Measurements from ENCODE around the gene FPR3.

FPR3 gene

DNA sequence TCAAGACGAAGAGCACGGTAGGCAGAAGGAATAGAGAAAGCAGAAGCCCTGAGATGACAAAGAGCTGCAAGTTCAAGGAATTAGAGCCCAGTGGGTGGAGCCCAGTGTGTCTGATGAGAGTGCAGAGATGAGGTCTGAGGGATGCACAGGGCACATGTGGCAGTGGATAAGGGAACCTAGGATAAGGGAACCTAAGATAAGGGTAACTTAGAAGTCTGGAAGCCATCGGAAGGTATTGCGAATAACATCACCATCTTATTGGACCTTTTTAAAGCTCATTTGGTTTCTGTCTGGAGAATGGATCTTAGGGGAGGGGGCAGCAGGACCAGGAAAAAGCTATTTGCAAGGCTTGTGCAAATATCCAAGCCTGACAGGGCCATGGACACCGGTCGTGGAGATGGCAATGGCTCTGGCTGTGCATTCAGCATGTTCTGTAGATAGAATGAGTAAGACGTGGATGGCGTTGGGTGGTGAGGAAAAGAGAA lies 1.3 kb downstream of the FPR3 start:
- TF ChIP-seq SUZ12 (IDR thresholded peaks at IDR 0.05; ENCODE audit: extremely low read depth, insufficient read depth, insufficient read length) (no peak), ZNF274 (IDR thresholded peaks at IDR 0.05; ENCODE audit: low read depth, low read length) (no peak), YY1 (IDR thresholded peaks at IDR 0.05; ENCODE audit: insufficient read depth, insufficient read length) (no peak)
- Histone ChIP-seq H3K9me3 (ENCODE audit: insufficient read depth, low read length) (no peaks in the 10 kb centered on the region), H3K4me1 (ENCODE audit: insufficient read depth, insufficient read length) (peaks cover 5% of the 10 kb centered on the region), H3K9ac (ENCODE audit: insufficient read length, low read depth) (no peak overlapping the region), H3K36me3 (ENCODE audit: insufficient read depth, insufficient read length, low read length) (no peaks in the 10 kb centered on the region), H3K4me3 (ENCODE audit: insufficient read length, low read depth) (no peak overlapping the region), H3K27me3 (ENCODE audit: insufficient read depth, insufficient read length) (no peaks in the 10 kb centered on the region)
- DNase-seq (ENCODE audit: low read depth, low spot score) = no peak

DNA sequence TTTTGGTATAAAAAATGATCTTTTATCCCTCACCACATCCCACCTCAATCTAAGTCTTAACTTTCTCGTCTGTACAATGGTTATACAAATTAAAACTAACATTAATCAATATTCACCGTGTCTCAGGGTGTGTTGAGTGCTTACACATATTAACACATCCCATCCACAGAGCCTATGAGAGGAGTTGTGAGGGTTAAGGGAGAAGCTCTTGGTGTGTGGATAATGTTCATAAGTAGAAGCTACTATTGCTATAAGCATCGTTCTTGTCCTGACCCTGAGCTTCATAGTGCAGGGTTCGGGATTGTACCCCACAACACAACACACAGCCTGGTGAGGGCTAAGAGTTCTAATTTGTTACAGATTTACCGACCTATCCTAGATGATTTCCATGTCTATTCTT lies 2.5 kb downstream of the FPR3 start:
- Histone ChIP-seq H3K27me3 (ENCODE audit: insufficient read depth, insufficient read length) (no peaks in the 10 kb centered on the region), H3K9ac (ENCODE audit: insufficient read length, low read depth) (no peak overlapping the region), H3K9me3 (ENCODE audit: insufficient read depth, low read length) (no peaks in the 10 kb centered on the region), H3K36me3 (ENCODE audit: insufficient read depth, insufficient read length, low read length) (no peaks in the 10 kb centered on the region), H3K4me3 (ENCODE audit: insufficient read length, low read depth) (no peak overlapping the region), H3K4me1 (ENCODE audit: insufficient read depth, insufficient read length) (peaks cover 5% of the 10 kb centered on the region)
- DNase-seq (ENCODE audit: low read depth, low spot score) = no peak
- TF ChIP-seq YY1 (IDR thresholded peaks at IDR 0.05; ENCODE audit: insufficient read depth, insufficient read length) (no peak), ZNF274 (IDR thresholded peaks at IDR 0.05; ENCODE audit: low read depth, low read length) (no peak), SUZ12 (IDR thresholded peaks at IDR 0.05; ENCODE audit: extremely low read depth, insufficient read depth, insufficient read length) (no peak)

DNA sequence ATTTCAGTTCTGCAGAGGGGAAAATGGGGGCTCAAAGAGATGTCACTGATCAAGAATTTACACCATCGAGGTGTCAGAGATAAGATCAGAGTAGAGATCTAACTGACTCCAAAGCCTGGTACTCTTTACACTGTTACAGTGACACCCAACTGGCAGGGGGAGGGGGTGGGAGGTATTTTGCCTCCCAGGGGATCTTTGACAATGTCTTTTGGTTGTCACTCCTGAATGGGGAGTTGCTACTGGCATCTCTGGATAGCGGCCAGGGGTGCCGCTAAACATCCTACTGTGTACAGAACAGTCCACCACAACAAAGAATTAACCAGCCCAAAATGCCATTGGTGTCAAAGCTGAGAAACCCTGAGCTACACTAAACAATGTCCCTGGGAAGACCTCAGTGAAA lies 3.1 kb downstream of the FPR3 start:
- H3K27me3 ChIP-seq (ENCODE audit: insufficient read depth, insufficient read length) = no peaks in the 10 kb centered on the region
- TF ChIP-seq ZNF274 (IDR thresholded peaks at IDR 0.05; ENCODE audit: low read depth, low read length) (no peak), YY1 (IDR thresholded peaks at IDR 0.05; ENCODE audit: insufficient read depth, insufficient read length) (no peak), SUZ12 (IDR thresholded peaks at IDR 0.05; ENCODE audit: extremely low read depth, insufficient read depth, insufficient read length) (no peak)

DNA sequence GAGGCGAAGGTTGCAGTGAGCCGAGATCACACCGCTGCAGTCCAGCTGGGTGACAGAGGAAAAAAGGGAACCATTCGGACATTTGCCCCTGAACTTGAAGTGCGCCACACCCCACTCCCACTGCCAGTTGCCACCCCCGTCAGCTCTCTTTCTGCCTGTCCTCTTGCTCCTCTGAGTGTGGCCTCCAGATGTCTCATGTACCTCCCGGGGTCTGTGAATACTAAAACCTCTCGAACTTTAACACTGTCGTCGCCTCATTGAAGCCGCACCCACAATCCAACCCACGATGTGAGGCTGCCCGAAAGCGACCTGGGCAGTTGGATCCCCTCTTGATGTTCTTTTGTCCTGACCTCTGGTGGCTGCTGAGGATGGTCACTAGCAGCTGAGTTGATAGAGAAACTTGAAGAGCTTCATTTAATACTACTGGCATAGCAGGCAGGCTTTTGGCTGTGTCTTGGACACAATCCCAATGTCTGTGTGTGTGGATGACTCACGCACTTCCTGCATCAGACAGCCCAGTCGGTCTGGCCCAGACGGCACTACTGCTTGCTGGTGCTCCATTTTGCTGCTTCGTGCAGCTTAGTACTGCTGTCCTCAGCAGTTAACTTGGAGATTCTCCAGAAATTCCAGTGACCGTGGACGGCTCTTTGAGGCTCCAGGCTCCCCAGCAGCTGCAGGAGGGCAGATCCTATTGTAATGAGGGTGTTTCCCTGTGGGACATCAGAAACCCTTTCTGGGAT lies 4.2 kb downstream of the FPR3 start:
- 0 out of 2 replicates have a peak, but pooled peaks cover 7% of the 10 kb centered on the region for H3K9me3 ChIP-seq (ENCODE audit: insufficient read depth, low read length)
- H3K4me1 ChIP-seq (ENCODE audit: insufficient read depth, insufficient read length) = peaks cover 5% of the 10 kb centered on the region
- H3K27me3 ChIP-seq (ENCODE audit: insufficient read depth, insufficient read length) = no peaks in the 10 kb centered on the region
- H3K4me3 ChIP-seq (ENCODE audit: insufficient read length, low read depth) = no peak overlapping the region
- no peak for DNase-seq (ENCODE audit: low read depth, low spot score)
- H3K9ac ChIP-seq (ENCODE audit: insufficient read length, low read depth) = no peak overlapping the region
- TF ChIP-seq ZNF274 (IDR thresholded peaks at IDR 0.05; ENCODE audit: low read depth, low read length) (no peak), YY1 (IDR thresholded peaks at IDR 0.05; ENCODE audit: insufficient read depth, insufficient read length) (no peak), SUZ12 (IDR thresholded peaks at IDR 0.05; ENCODE audit: extremely low read depth, insufficient read depth, insufficient read length) (no peak)
- H3K36me3 ChIP-seq (ENCODE audit: insufficient read depth, insufficient read length, low read length) = no peaks in the 10 kb centered on the region

More for the DNA sequence above, 3.1 kb downstream of the FPR3 start:
- H3K4me3 ChIP-seq (ENCODE audit: insufficient read length, low read depth) = no peak overlapping the region
- no peak overlapping the region for H3K9ac ChIP-seq (ENCODE audit: insufficient read length, low read depth)
- peaks cover 5% of the 10 kb centered on the region for H3K4me1 ChIP-seq (ENCODE audit: insufficient read depth, insufficient read length)
- no peak for DNase-seq (ENCODE audit: low read depth, low spot score)
- H3K36me3 ChIP-seq (ENCODE audit: insufficient read depth, insufficient read length, low read length) = no peaks in the 10 kb centered on the region
- 0 out of 2 replicates have a peak, but pooled peaks cover 4% of the 10 kb centered on the region for H3K9me3 ChIP-seq (ENCODE audit: insufficient read depth, low read length)

DNA sequence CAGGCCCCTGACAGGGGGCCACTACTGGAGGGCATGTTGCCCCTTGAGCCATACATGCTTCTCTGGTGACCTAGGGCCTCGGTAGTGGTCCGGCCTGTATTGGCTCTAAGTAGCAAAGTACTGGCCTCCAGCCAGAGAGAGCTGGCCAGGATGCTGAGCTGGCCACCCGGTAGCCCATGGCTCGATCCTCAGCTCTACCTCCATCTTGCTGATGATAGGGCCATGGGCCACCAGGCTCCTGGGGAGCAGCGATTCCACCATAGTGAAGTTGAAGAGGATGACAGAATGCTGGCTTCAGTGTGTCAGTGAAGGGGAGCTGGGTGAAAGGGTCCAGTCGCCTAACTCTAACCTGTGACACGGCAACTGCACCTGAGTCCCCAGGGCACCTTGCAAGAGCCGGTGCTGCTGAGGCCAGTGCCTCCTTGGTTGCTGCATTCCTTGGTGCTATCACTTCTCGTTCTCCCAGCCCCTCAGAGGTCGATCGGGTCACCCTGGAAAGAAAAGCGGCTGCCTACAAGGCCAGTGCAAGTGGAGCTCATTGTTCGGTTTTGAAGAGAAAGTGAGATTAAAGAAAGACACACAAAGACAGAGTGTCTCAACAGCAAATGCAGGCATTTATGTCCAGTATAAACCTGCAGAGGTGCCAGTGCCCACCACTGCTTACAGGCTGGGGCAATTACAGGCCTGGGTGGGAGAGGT lies 5.0 kb downstream of the FPR3 start:
- TF ChIP-seq YY1 (IDR thresholded peaks at IDR 0.05; ENCODE audit: insufficient read depth, insufficient read length) (no peak), SUZ12 (IDR thresholded peaks at IDR 0.05; ENCODE audit: extremely low read depth, insufficient read depth, insufficient read length) (no peak), ZNF274 (IDR thresholded peaks at IDR 0.05; ENCODE audit: low read depth, low read length) (no peak)
- H3K4me3 ChIP-seq (ENCODE audit: insufficient read length, low read depth) = no peak overlapping the region
- H3K36me3 ChIP-seq (ENCODE audit: insufficient read depth, insufficient read length, low read length) = no peaks in the 10 kb centered on the region
- DNase-seq (ENCODE audit: low read depth, low spot score) = no peak
- 0 out of 2 replicates have a peak, but pooled peaks cover 7% of the 10 kb centered on the region for H3K9me3 ChIP-seq (ENCODE audit: insufficient read depth, low read length)
- H3K9ac ChIP-seq (ENCODE audit: insufficient read length, low read depth) = no peak overlapping the region
- no peaks in the 10 kb centered on the region for H3K27me3 ChIP-seq (ENCODE audit: insufficient read depth, insufficient read length)
- peaks cover 5% of the 10 kb centered on the region for H3K4me1 ChIP-seq (ENCODE audit: insufficient read depth, insufficient read length)

DNA sequence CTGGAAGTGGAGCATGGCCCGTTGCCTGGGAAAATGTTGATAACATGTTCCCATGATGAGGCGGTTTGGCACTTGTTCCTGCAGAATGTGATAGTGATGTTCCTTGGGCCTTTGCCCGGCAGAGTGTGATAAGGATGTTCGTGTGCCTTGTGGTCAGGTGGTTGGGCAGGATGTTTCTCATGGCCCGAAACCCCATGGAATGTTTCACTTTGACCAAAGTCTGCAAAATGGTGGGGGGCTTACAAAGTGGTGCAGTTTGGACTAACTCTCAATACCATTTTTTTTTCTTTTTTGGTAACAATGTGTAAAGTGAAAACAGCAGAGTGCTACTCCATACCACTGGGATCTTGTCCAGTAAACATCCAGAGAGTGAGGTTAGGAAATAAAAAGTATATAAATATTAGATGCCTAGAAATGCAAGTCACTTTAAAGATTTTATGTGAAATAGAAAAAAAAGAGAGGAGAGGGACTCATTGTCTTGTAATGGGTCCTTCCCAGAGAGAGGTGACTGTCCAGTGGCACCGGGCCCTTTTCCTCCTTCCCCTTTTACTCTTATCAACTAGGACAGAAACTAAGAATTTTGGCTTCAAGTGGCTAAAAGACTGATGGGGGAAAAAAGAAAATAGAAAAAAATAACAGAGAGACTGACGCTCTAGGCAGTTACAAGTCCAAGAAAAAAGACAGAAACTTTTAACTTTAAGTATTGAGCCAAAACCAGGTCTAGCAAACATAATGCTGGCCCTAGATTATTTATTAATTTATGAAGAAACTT lies 5.7 kb downstream of the FPR3 start:
- DNase-seq (ENCODE audit: low read depth, low spot score) = no peak
- Histone ChIP-seq H3K4me3 (ENCODE audit: insufficient read length, low read depth) (no peak overlapping the region), H3K9me3 (ENCODE audit: insufficient read depth, low read length) (0 out of 2 replicates have a peak, but pooled peaks cover 7% of the 10 kb centered on the region), H3K4me1 (ENCODE audit: insufficient read depth, insufficient read length) (peaks cover 5% of the 10 kb centered on the region), H3K27me3 (ENCODE audit: insufficient read depth, insufficient read length) (no peaks in the 10 kb centered on the region), H3K36me3 (ENCODE audit: insufficient read depth, insufficient read length, low read length) (no peaks in the 10 kb centered on the region), H3K9ac (ENCODE audit: insufficient read length, low read depth) (no peak overlapping the region)
- TF ChIP-seq ZNF274 (IDR thresholded peaks at IDR 0.05; ENCODE audit: low read depth, low read length) (no peak), YY1 (IDR thresholded peaks at IDR 0.05; ENCODE audit: insufficient read depth, insufficient read length) (no peak), SUZ12 (IDR thresholded peaks at IDR 0.05; ENCODE audit: extremely low read depth, insufficient read depth, insufficient read length) (no peak)
